Neural progenitor cell (in vitro differentiated cells): ENCODE data around the gene CELSR1.

Source experiments
- EZH2 ChIP-seq: fragments of 200-600 bp; sonication (generic); IDR thresholded peaks from 2 replicates; pipeline ENCODE4 v1.6.1; 2017; ENCODE audit warnings: antibody characterized with exemption, mild to moderate bottlenecking, moderate library complexity
- EZH2phosphoT487 ChIP-seq: fragments of 200-600 bp; sonication (generic); IDR thresholded peaks from 2 replicates; pipeline ENCODE4 v1.6.1; 2017; ENCODE audit warnings: antibody characterized with exemption
- TF ChIP-seq, protein P1 (sequence below): fragments of 200-600 bp; sonication (generic); IDR thresholded peaks from 2 replicates; pipeline ENCODE4 v1.5.1; 2017; ENCODE audit warnings: antibody characterized with exemption, mild to moderate bottlenecking

DNA sequence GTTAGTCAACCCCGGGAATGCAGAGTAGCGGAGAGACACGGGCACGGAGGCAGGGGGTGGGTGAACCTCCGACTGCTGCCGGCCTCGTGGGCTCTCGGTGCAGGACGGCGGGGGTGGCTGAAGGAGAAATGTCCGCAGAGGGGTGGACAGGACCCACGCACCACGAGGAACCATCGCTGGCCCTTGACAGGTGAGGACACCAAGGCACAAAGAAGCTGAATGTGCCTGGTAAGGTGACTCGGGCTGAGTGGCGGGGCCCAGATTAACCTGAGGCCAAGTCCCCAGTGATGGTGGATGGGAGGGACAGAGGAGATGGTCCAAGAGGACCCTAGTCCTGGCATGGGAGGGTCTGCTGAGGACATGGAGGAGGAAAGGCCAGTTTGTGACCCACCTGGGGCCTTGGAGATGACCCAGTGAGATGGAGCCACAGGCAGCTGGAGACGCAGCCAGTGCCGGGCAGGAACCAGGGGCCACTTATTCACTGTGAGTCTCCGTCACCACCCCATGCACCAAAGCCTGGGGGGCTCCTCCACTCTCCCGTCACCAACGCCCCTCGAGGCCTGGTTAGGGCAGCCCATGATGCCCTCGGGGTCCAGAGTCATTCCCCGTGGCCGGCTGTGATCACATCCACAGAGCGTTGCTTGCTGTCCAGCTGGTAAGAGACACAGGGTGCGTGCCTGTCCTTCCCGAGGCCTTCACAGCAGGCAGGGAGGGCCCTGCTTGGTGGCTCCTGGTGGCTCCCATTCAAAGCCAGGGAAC lies 64.2 kb downstream of the CELSR1 start:
- TF ChIP-seq, protein P1, sequence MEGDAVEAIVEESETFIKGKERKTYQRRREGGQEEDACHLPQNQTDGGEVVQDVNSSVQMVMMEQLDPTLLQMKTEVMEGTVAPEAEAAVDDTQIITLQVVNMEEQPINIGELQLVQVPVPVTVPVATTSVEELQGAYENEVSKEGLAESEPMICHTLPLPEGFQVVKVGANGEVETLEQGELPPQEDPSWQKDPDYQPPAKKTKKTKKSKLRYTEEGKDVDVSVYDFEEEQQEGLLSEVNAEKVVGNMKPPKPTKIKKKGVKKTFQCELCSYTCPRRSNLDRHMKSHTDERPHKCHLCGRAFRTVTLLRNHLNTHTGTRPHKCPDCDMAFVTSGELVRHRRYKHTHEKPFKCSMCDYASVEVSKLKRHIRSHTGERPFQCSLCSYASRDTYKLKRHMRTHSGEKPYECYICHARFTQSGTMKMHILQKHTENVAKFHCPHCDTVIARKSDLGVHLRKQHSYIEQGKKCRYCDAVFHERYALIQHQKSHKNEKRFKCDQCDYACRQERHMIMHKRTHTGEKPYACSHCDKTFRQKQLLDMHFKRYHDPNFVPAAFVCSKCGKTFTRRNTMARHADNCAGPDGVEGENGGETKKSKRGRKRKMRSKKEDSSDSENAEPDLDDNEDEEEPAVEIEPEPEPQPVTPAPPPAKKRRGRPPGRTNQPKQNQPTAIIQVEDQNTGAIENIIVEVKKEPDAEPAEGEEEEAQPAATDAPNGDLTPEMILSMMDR = no peak
- TF ChIP-seq EZH2 = no peak
- TF ChIP-seq EZH2phosphoT487 = no peak
